ENCODE results near the gene ARHGEF10L. TPM values are rescaled to one million over a fixed set of nuclear protein-coding genes. Genes with fewer than 3 reads are reported as not detected.

Gene ARHGEF10L
- total RNA-seq, 1 donor from 2014 or later = 89.8 TPM

DNA sequence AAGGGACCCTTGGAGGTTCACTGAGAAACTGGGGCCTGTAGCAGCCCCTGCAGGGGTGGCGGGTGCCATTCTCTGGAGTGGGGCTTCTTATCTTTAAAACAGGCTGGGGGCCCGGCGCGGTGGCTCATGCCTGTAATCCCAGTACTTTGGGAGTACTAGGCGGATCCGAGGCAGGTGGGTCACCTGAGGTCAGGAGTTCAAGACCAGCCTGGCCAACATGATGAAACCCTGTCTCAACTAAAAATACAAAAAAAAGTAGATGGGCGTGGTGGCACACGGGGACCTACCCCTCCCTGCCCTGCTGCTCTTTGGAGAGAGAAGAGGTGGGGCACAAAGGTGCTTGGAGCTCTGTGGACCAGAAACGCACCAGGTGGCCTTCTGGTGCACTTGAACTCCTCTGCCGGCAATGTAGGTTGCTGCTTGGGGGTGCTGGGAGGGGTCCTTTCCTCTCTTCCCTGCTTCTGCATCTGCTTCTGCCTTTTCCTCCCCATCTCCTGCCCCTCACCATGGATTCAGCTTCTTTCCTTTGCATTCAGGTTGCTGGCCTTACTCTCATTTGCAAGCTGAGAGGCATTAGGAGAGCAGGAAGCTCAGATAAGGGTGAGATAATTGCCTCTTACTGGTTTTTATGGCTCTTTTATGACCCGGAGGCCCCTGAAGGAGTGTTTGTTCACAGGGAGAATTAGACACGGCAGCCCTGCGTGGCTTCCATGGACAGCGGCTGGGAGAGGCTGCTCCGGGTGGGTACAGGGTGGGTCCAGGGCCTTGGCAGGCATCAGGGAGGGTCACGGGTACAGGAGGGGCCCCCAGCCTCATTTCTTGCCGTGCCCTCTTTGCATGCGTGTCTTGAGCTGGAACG, 57.4 kb downstream of the ARHGEF10L start:
- H3K27ac Mint-ChIP-seq (ENCODE audit: unreplicated experiment) = peak overlapping the region; percentile 52
- no peak overlapping the region for H3K4me3 Mint-ChIP-seq (ENCODE audit: unreplicated experiment)
- H3K27me3 Mint-ChIP-seq (ENCODE audit: unreplicated experiment) = peaks cover 4% of the 10 kb centered on the region
- TF ChIP-seq CTCF (IDR thresholded peaks at IDR 0.05; ENCODE audit: partially characterized antibody, unreplicated experiment) = no peak
- peaks cover 3% of the 10 kb centered on the region for H3K36me3 Mint-ChIP-seq (ENCODE audit: unreplicated experiment)
- peaks cover 13% of the 10 kb centered on the region for H3K9me3 Mint-ChIP-seq (ENCODE audit: unreplicated experiment)
- H3K4me1 Mint-ChIP-seq (ENCODE audit: low read depth, unreplicated experiment) = peaks cover 36% of the 10 kb centered on the region
- no peak for DNase-seq

GRCh38 chr1:17597651-17598050, 58.2 kb downstream of the ARHGEF10L start:
- H3K36me3 Mint-ChIP-seq (ENCODE audit: unreplicated experiment) = peaks cover 3% of the 10 kb centered on the region
- H3K4me1 Mint-ChIP-seq (ENCODE audit: low read depth, unreplicated experiment) = peaks cover 37% of the 10 kb centered on the region
- H3K9me3 Mint-ChIP-seq (ENCODE audit: unreplicated experiment) = peaks cover 14% of the 10 kb centered on the region

GRCh38 chr1:17598251-17598650, 58.8 kb downstream of the ARHGEF10L start:
- peaks cover 34% of the 10 kb centered on the region for H3K4me1 Mint-ChIP-seq (ENCODE audit: low read depth, unreplicated experiment)
- H3K36me3 Mint-ChIP-seq (ENCODE audit: unreplicated experiment) = peaks cover 3% of the 10 kb centered on the region
- H3K4me3 Mint-ChIP-seq (ENCODE audit: unreplicated experiment) = no peak overlapping the region
- TF ChIP-seq CTCF (IDR thresholded peaks at IDR 0.05; ENCODE audit: partially characterized antibody, unreplicated experiment) = no peak
- DNase-seq = no peak
- H3K27me3 Mint-ChIP-seq (ENCODE audit: unreplicated experiment) = peaks cover 11% of the 10 kb centered on the region
- no peak overlapping the region for H3K27ac Mint-ChIP-seq (ENCODE audit: unreplicated experiment)
- peaks cover 19% of the 10 kb centered on the region for H3K9me3 Mint-ChIP-seq (ENCODE audit: unreplicated experiment)

More at GRCh38 chr1:17597651-17598050, 58.2 kb downstream of the ARHGEF10L start:
- DNase-seq = no peak
- TF ChIP-seq CTCF (IDR thresholded peaks at IDR 0.05; ENCODE audit: partially characterized antibody, unreplicated experiment) = no peak
- Mint-ChIP-seq H3K27me3 (ENCODE audit: unreplicated experiment) (peaks cover 5% of the 10 kb centered on the region), H3K4me3 (ENCODE audit: unreplicated experiment) (no peak overlapping the region), H3K27ac (ENCODE audit: unreplicated experiment) (no peak overlapping the region)

- DNase-seq = no peak
- Mint-ChIP-seq H3K27me3 (ENCODE audit: unreplicated experiment) (peaks cover 15% of the 10 kb centered on the region), H3K4me1 (ENCODE audit: low read depth, unreplicated experiment) (peaks cover 38% of the 10 kb centered on the region), H3K4me3 (ENCODE audit: unreplicated experiment) (no peak overlapping the region), H3K27ac (ENCODE audit: unreplicated experiment) (no peak overlapping the region), H3K36me3 (ENCODE audit: unreplicated experiment) (no peaks in the 10 kb centered on the region), H3K9me3 (ENCODE audit: unreplicated experiment) (peaks cover 29% of the 10 kb centered on the region)
- TF ChIP-seq CTCF (IDR thresholded peaks at IDR 0.05; ENCODE audit: partially characterized antibody, unreplicated experiment) = no peak
Measured at GRCh38 chr1:17599291-17599953, 59.9 kb downstream of the ARHGEF10L start.

- Mint-ChIP-seq H3K4me1 (ENCODE audit: low read depth, unreplicated experiment) (peaks cover 40% of the 10 kb centered on the region), H3K4me3 (ENCODE audit: unreplicated experiment) (no peak overlapping the region)
Measured at GRCh38 chr1:17599954-17600300, 60.4 kb downstream of the ARHGEF10L start.

More at GRCh38 chr1:17599954-17600300, 60.4 kb downstream of the ARHGEF10L start:
- no peaks in the 10 kb centered on the region for H3K36me3 Mint-ChIP-seq (ENCODE audit: unreplicated experiment)
- no peak for DNase-seq
- peaks cover 17% of the 10 kb centered on the region for H3K27me3 Mint-ChIP-seq (ENCODE audit: unreplicated experiment)
- H3K9me3 Mint-ChIP-seq (ENCODE audit: unreplicated experiment) = peaks cover 30% of the 10 kb centered on the region
- TF ChIP-seq CTCF (IDR thresholded peaks at IDR 0.05; ENCODE audit: partially characterized antibody, unreplicated experiment) = no peak
- H3K27ac Mint-ChIP-seq (ENCODE audit: unreplicated experiment) = no peak overlapping the region

Data from glutamatergic neuron (in vitro differentiated cells).